GM12878 (cell line): ENCODE results near the gene ZNF208. TPM values are rescaled to one million over a fixed set of nuclear protein-coding genes. Genes with fewer than 3 reads are reported as not detected.
"Not testable (repeated sequence)": the region's sequence is repeated elsewhere in the genome, so short reads cannot be mapped to it uniquely, and the experiment has no call there.

ENCODE experiments used
- ATAC-seq: fragments of 200-7000 bp; cut with Tn5 transposase; 3 replicates; pipeline ENCODE4 v1.9.1; 2020; ENCODE audit warnings: mild to moderate bottlenecking, moderate library complexity
- BruUV-seq: library from RNA; stranded (reverse); fragments of 400-500 nt; replicated peaks from 2 replicates; lab custom pipeline; 2021; lab: Mats Ljungman, UMichigan
- CTCF ChIA-PET: fragments of 300-600 bp; sonication (Branson Sonifier 250); formaldehyde crosslinking; extraction: SDS; loops from one replicate; lab custom pipeline; 2021; ENCODE audit warnings: inconsistent platforms; lab: Yijun Ruan, JAX
- POLR2A ChIA-PET: fragments of 350-600 bp; formaldehyde crosslinking; extraction: SDS; loops from one replicate; lab custom pipeline; 2021; ENCODE audit warnings: inconsistent platforms; lab: Charles Lee
- RAD21 ChIA-PET: fragments of 300-600 bp; sonication (Branson Sonifier 250); formaldehyde crosslinking; loops from one replicate; lab custom pipeline; 2023; ENCODE audit warnings: antibody characterized with exemption; ENCODE audit not compliant: unreplicated experiment; lab: Charles Lee
- SMC1A ChIA-PET: fragments of 300-600 bp; sonication (Branson Sonifier 250); formaldehyde crosslinking; loops from one replicate; lab custom pipeline; 2023; ENCODE audit not compliant: unreplicated experiment, uncharacterized antibody; lab: Charles Lee
- DNase-seq: peaks from one replicate; pipeline ENCODE4 v3.0.0-alpha.2; 2011; ENCODE audit warnings: low read depth, low spot score
- FAIRE-seq: peaks from 3 replicates; lab custom pipeline; 2011; peaks lifted over from hg19 to GRCh38; lab: Jason Lieb, UNC
- H2AFZ ChIP-seq: 2 replicates; pipeline ENCODE4 v1.6.0; 2011; ENCODE audit warnings: low read depth, low read length, control low read depth; ENCODE audit not compliant: control insufficient read depth
- H3K27ac ChIP-seq: 2 replicates; pipeline ENCODE4 v1.5.1; 2011; ENCODE audit warnings: control low read depth; ENCODE audit not compliant: control insufficient read depth, insufficient read depth
- H3K27me3 ChIP-seq, 2 experiments: replicated peaks in 1 of 2; 2 replicates each; pipeline versions ENCODE4 v1.6.0 to v1.6.1; 2011; ENCODE audit warnings: low read length in 1 of 2; ENCODE audit not compliant: control insufficient read depth in 2 of 2, insufficient read depth in 2 of 2
- H3K36me3 ChIP-seq, 2 experiments: 2 replicates each; pipeline ENCODE4 v1.5.1; 2011; ENCODE audit warnings: low read length in 1 of 2; ENCODE audit not compliant: control insufficient read depth in 2 of 2, insufficient read depth in 2 of 2
- H3K4me1 ChIP-seq: 2 replicates; pipeline ENCODE4 v1.6.1; 2011; ENCODE audit warnings: mild to moderate bottlenecking, low read length, moderate library complexity, mixed read lengths; ENCODE audit not compliant: control insufficient read depth, insufficient read depth
- H3K4me2 ChIP-seq: 2 replicates; pipeline ENCODE4 v1.6.0; 2011; ENCODE audit warnings: control low read depth; ENCODE audit not compliant: control insufficient read depth, insufficient read depth
- H3K4me3 ChIP-seq: fragments of 200-600 bp; sonication (generic); 2 replicates; pipeline ENCODE4 v1.5.1; 2016
- H3K79me2 ChIP-seq: 2 replicates; pipeline ENCODE4 v1.6.0; 2011; ENCODE audit warnings: low read length; ENCODE audit not compliant: control insufficient read depth, insufficient read depth
- H3K9ac ChIP-seq: 2 replicates; pipeline ENCODE4 v1.8.0; 2011; ENCODE audit warnings: low read length, control low read depth, mixed read lengths; ENCODE audit not compliant: control insufficient read depth, insufficient read depth
- H3K9me3 ChIP-seq: replicated peaks from 3 replicates; pipeline ENCODE4 v1.5.1; 2011; ENCODE audit warnings: mild to moderate bottlenecking, low read length; ENCODE audit not compliant: control insufficient read depth, insufficient read depth
- H4K20me1 ChIP-seq: 2 replicates; pipeline ENCODE4 v1.6.0; 2011; ENCODE audit not compliant: control insufficient read depth, insufficient read depth
- CREB1 ChIP-seq: IDR thresholded peaks from 2 replicates; pipeline ENCODE4 v1.6.1; 2012; ENCODE audit warnings: low read depth, mild to moderate bottlenecking, inconsistent platforms
- NFYB ChIP-seq: IDR thresholded peaks from 2 replicates; pipeline ENCODE4 v1.6.1; 2011; ENCODE audit warnings: low read depth, mild to moderate bottlenecking, low read length, improper control_type of control experiment, moderate library complexity; ENCODE audit not compliant: insufficient read depth
- RUNX3 ChIP-seq: IDR thresholded peaks from 2 replicates; pipeline ENCODE4 v1.6.1; 2012; ENCODE audit warnings: low read length, inconsistent platforms
- SUPT20H ChIP-seq: IDR thresholded peaks from 2 replicates; pipeline ENCODE4 v1.6.1; 2011; ENCODE audit warnings: low read depth, mild to moderate bottlenecking, low read length, moderate library complexity, borderline replicate concordance; ENCODE audit not compliant: control insufficient read depth
- WGBS: methylation state at CpG from one replicate; pipeline ENCODE4 v1.1.6; 2016; ENCODE audit warnings: low lambda C conversion rate; ENCODE audit not compliant: insufficient replicate concordance, insufficient coverage; ENCODE audit errors: missing lambda C conversion rate; 5-methylcytosine and 5-hydroxymethylcytosine counted together
- in situ Hi-C: fragments of 300-500 bp; cut with MboI; formaldehyde crosslinking; loops from 9 replicates; pipeline ENCODE4 v1.14.3; 2018; ENCODE audit warnings: mixed read lengths
- intact Hi-C: fragments of 100-400 bp; cut with micrococcal nuclease; formaldehyde crosslinking; loops from one replicate; pipeline ENCODE4 v1.14.2; 2022; ENCODE audit not compliant: unreplicated experiment
- polyA plus RNA-seq, 11 experiments: library from polyadenylated mRNA; depleted of rRNA in 4 of 11; unstranded in 6 of 11; stranded (reverse) in 5 of 11; fragments of >200 nt; fragmentation: Nextera tagmentation in 4 of 11; fragmentation: Illumina TruSeq in 1 of 11; extraction: Ambion mirVana in 4 of 11; extraction: Trizol in 1 of 11; gene quantifications; 1 replicate in 1 of 11; 2 replicates in 10 of 11; pipeline versions ENCODE4 v1.2.1 to v1.2.3, GENCODE V29; 2011 to 2016; ENCODE audit warnings: inconsistent platforms in 2 of 11, missing spikeins in 2 of 11, low read depth in 1 of 11
- total RNA-seq, 4 experiments: library from RNA; depleted of rRNA in 3 of 4; stranded (reverse); fragments of >200 nt in 3 of 4; fragmentation: Illumina TruSeq in 1 of 4; extraction: Trizol in 1 of 4; gene quantifications; 2 replicates each; pipeline versions ENCODE4 v1.2.1 to v1.2.3, GENCODE V29; 2013 to 2021
- TF ChIP-seq, protein P1 (sequence below): IDR thresholded peaks from 2 replicates; pipeline ENCODE4 v1.6.1; 2012; ENCODE audit warnings: low read depth, low read length, improper control_type of control experiment
- TF ChIP-seq, protein P2 (sequence below): fragments of 450-650 bp; IDR thresholded peaks from 2 replicates; pipeline ENCODE4 v1.6.1; 2014; ENCODE audit warnings: mild to moderate bottlenecking
- TF ChIP-seq, protein P3 (sequence below): fragments of 450-650 bp; formaldehyde crosslinking; IDR thresholded peaks from 2 replicates; pipeline ENCODE4 v1.5.0; 2022; ENCODE audit warnings: mild to moderate bottlenecking, missing genetic modification characterization

Gene ZNF208
- total and polyA plus RNA-seq, 10 of the 15 experiments (the other 5 are each of a cell fraction or from before 2014, with no cell fraction given): 0.10 TPM; not detected in 9

DNA sequence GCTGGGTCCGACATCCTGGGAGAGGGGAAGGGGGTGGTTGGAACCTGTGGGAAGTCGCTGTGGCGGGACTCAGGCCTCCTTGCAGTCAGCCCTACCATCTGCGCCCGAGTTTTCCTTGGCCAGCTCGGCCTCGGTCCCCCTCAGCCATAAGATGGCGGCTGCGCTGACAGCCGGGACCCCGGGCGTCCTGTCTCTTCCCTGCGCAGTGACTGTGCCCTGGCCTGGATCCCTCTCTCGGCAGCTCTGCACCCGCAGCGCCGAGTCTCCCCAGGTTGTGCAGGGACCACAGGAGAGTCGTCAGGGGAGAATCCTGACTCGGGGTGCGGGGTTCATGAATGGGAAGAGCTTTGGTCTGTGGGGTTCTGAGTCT is 41.9 kb upstream of the ZNF208 start (continued):
- TF ChIP-seq, protein P1, sequence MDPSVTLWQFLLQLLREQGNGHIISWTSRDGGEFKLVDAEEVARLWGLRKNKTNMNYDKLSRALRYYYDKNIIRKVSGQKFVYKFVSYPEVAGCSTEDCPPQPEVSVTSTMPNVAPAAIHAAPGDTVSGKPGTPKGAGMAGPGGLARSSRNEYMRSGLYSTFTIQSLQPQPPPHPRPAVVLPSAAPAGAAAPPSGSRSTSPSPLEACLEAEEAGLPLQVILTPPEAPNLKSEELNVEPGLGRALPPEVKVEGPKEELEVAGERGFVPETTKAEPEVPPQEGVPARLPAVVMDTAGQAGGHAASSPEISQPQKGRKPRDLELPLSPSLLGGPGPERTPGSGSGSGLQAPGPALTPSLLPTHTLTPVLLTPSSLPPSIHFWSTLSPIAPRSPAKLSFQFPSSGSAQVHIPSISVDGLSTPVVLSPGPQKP: no peak
- TF ChIP-seq NFYB (no peak), RUNX3 (no peak), SUPT20H (no peak), CREB1 (no peak)
- TF ChIP-seq, protein P2, sequence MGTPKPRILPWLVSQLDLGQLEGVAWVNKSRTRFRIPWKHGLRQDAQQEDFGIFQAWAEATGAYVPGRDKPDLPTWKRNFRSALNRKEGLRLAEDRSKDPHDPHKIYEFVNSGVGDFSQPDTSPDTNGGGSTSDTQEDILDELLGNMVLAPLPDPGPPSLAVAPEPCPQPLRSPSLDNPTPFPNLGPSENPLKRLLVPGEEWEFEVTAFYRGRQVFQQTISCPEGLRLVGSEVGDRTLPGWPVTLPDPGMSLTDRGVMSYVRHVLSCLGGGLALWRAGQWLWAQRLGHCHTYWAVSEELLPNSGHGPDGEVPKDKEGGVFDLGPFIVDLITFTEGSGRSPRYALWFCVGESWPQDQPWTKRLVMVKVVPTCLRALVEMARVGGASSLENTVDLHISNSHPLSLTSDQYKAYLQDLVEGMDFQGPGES: no peak
- TF ChIP-seq, protein P3, sequence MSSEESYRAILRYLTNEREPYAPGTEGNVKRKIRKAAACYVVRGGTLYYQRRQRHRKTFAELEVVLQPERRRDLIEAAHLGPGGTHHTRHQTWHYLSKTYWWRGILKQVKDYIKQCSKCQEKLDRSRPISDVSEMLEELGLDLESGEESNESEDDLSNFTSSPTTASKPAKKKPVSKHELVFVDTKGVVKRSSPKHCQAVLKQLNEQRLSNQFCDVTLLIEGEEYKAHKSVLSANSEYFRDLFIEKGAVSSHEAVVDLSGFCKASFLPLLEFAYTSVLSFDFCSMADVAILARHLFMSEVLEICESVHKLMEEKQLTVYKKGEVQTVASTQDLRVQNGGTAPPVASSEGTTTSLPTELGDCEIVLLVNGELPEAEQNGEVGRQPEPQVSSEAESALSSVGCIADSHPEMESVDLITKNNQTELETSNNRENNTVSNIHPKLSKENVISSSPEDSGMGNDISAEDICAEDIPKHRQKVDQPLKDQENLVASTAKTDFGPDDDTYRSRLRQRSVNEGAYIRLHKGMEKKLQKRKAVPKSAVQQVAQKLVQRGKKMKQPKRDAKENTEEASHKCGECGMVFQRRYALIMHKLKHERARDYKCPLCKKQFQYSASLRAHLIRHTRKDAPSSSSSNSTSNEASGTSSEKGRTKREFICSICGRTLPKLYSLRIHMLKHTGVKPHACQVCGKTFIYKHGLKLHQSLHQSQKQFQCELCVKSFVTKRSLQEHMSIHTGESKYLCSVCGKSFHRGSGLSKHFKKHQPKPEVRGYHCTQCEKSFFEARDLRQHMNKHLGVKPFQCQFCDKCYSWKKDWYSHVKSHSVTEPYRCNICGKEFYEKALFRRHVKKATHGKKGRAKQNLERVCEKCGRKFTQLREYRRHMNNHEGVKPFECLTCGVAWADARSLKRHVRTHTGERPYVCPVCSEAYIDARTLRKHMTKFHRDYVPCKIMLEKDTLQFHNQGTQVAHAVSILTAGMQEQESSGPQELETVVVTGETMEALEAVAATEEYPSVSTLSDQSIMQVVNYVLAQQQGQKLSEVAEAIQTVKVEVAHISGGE: no peak
- TF ChIP-seq, all 136 proteins: peak for 0

DNA sequence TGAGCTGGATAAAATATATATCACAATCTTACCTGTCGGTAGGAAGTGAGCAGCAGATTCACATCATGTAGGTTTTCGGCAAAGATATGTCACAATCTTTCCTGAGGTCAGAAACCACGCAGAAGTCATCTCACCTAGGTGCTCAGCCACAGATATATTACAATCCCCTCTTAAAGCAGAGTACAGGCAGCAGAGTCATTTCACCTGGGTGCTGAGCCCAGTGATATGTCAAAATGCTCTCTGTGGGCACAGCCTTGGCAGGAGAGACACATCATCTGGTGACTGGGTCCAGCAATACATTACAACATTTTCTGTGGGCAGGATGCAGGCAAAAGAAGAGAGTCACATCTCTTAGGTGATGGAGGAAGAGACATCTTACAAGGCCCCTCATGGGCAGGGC is 30.4 kb upstream of the ZNF208 start:
- CTCF ChIA-PET, H3K79me2 ChIP-seq, RAD21 ChIA-PET, H3K4me1 ChIP-seq, in situ Hi-C loops, H3K4me3 ChIP-seq, intact Hi-C loops, H3K27ac ChIP-seq, SMC1A ChIA-PET, H3K4me2 ChIP-seq, BruUV-seq, POLR2A ChIA-PET, H3K36me3 ChIP-seq, DNase-seq, H3K9me3 ChIP-seq, FAIRE-seq, H3K27me3 ChIP-seq, H2AFZ ChIP-seq, ATAC-seq, H4K20me1 ChIP-seq, H3K9ac ChIP-seq: not testable (repeated sequence)
- 16% methylated on average over 3 of the region's 3 CpGs for WGBS
